ENCODE data around the gene ZNF718. TPM values are rescaled to one million over a fixed set of nuclear protein-coding genes. Genes with fewer than 3 reads are reported as not detected.
"Not testable (repeated sequence)": the region's sequence is repeated elsewhere in the genome, so short reads cannot be mapped to it uniquely, and the experiment has no call there.

The ZNF718 gene
- polyA plus RNA-seq, 1 donor: 5.2 TPM

- H3K36me3 ChIP-seq (ENCODE audit: control insufficient read depth, insufficient read depth, low read length): no peaks in the 10 kb centered on the region
- no peak for DNase-seq
- H3K27me3 ChIP-seq (ENCODE audit: control insufficient read depth, insufficient read depth, low read length): peaks cover 13% of the 10 kb centered on the region
- no peaks in the 10 kb centered on the region for H3K9me3 ChIP-seq (ENCODE audit: control insufficient read depth, low read depth, low read length)
- no peak overlapping the region for H3K4me3 ChIP-seq (ENCODE audit: low read length)
- H3K27ac ChIP-seq (ENCODE audit: low read length): no peak overlapping the region
- no peaks in the 10 kb centered on the region for H3K4me1 ChIP-seq (ENCODE audit: control insufficient read depth, insufficient read depth, low read length)
These were observed 10.2 kb upstream of the ZNF718 start for GRCh38 chr4:114149-114548.

DNA sequence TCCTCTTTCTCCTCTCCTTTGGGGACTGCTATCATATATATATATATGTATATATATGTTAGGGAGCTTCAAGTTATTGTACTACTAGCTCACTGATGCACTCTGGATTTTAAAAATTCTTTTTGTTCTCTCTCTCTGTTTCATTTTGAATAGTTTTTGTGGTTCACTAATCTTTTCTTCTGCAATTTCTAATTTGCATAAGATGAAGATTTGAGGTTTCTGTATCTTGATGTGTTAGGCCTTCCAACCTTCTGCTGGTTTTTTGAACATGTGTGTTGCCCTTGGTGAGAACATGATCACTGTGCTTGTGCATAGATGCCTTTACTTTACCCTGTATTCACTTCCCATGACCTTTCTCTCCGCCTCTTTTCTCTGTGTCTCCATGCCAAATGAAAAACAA, 7.8 kb upstream of the ZNF718 start:
- DNase-seq: no peak
- no peaks in the 10 kb centered on the region for H3K36me3 ChIP-seq (ENCODE audit: control insufficient read depth, insufficient read depth, low read length)
- no peaks in the 10 kb centered on the region for H3K27me3 ChIP-seq (ENCODE audit: control insufficient read depth, insufficient read depth, low read length)
- H3K9me3 ChIP-seq (ENCODE audit: control insufficient read depth, low read depth, low read length): no peaks in the 10 kb centered on the region
- no peaks in the 10 kb centered on the region for H3K4me1 ChIP-seq (ENCODE audit: control insufficient read depth, insufficient read depth, low read length)
- H3K4me3 ChIP-seq (ENCODE audit: low read length): no peak overlapping the region
- 100% methylated on average over 1 of the region's 1 CpG for WGBS (ENCODE audit: insufficient coverage, low lambda C conversion rate)
- no peak overlapping the region for H3K27ac ChIP-seq (ENCODE audit: low read length)

DNA sequence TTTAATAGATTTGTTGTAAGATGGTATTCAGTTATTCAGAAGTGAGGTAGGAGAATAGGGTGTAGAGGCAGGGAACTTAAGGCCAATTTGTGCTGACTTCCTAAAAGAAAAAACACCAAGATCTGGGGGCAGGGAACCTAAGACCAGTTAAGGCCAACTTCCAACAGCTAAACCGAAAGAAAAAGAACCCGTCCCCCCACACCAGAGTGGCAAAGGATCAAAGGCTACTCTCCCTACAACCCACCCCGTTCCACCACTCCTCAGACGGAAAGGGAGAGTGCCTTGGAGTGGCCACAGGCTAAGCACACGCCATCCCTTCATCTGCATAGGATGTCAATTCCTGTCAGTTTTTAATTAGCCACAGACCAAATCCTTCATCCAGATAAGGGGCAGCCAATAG, 3.7 kb upstream of the ZNF718 start:
- Histone ChIP-seq H3K4me1 (ENCODE audit: control insufficient read depth, insufficient read depth, low read length) (no peaks in the 10 kb centered on the region), H3K36me3 (ENCODE audit: control insufficient read depth, insufficient read depth, low read length) (no peaks in the 10 kb centered on the region), H3K27ac (ENCODE audit: low read length) (no peak overlapping the region), H3K27me3 (ENCODE audit: control insufficient read depth, insufficient read depth, low read length) (no peaks in the 10 kb centered on the region), H3K4me3 (ENCODE audit: low read length) (no peak overlapping the region), H3K9me3 (ENCODE audit: control insufficient read depth, low read depth, low read length) (peaks cover 9% of the 10 kb centered on the region)
- no peak for DNase-seq
- WGBS (ENCODE audit: insufficient coverage, low lambda C conversion rate): no CpG with 5 or more reads among the region's 5 CpGs

- H3K4me1 ChIP-seq (ENCODE audit: control insufficient read depth, insufficient read depth, low read length): peaks cover 3% of the 10 kb centered on the region
- peaks cover 9% of the 10 kb centered on the region for H3K9me3 ChIP-seq (ENCODE audit: control insufficient read depth, low read depth, low read length)
- DNase-seq: no peak
- H3K4me3 ChIP-seq (ENCODE audit: low read length): no peak overlapping the region
- no peaks in the 10 kb centered on the region for H3K36me3 ChIP-seq (ENCODE audit: control insufficient read depth, insufficient read depth, low read length)
- WGBS (ENCODE audit: insufficient coverage, low lambda C conversion rate): no CpG with 5 or more reads among the region's 7 CpGs
- no peak overlapping the region for H3K27ac ChIP-seq (ENCODE audit: low read length)
- H3K27me3 ChIP-seq (ENCODE audit: control insufficient read depth, insufficient read depth, low read length): no peaks in the 10 kb centered on the region
These were observed 2.8 kb upstream of the ZNF718 start for GRCh38 chr4:121408-122084.

DNA sequence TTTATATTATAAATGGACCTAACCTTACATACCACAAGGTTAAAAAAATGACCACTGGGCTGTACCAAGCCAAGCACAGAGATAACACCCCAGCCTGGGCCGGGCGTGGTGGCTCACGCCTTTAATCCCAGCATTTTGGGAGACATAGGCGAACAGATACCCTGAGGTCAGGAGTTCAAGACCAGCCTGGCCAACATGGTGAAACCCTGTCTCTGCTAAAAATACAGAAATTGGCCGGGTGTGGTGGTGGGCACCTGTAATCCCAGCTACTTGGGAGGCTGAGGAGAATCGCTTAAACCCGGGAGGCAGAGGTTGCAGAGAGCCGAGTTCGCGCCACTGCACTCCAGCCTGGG, 403 bp upstream of the ZNF718 start:
- not testable (repeated sequence) for H3K4me1 ChIP-seq (ENCODE audit: control insufficient read depth, insufficient read depth, low read length); DNase-seq; H3K27me3 ChIP-seq (ENCODE audit: control insufficient read depth, insufficient read depth, low read length)
- H3K9me3 ChIP-seq (ENCODE audit: control insufficient read depth, low read depth, low read length): peaks cover 25% of the 10 kb centered on the region
- H3K36me3 ChIP-seq (ENCODE audit: control insufficient read depth, insufficient read depth, low read length): peaks cover 21% of the 10 kb centered on the region
- no CpG with 5 or more reads among the region's 10 CpGs for WGBS (ENCODE audit: insufficient coverage, low lambda C conversion rate)
- peak overlapping the region; percentile 89 for H3K27ac ChIP-seq (ENCODE audit: low read length)
- H3K4me3 ChIP-seq (ENCODE audit: low read length): peak overlapping the region; percentile 82

DNA sequence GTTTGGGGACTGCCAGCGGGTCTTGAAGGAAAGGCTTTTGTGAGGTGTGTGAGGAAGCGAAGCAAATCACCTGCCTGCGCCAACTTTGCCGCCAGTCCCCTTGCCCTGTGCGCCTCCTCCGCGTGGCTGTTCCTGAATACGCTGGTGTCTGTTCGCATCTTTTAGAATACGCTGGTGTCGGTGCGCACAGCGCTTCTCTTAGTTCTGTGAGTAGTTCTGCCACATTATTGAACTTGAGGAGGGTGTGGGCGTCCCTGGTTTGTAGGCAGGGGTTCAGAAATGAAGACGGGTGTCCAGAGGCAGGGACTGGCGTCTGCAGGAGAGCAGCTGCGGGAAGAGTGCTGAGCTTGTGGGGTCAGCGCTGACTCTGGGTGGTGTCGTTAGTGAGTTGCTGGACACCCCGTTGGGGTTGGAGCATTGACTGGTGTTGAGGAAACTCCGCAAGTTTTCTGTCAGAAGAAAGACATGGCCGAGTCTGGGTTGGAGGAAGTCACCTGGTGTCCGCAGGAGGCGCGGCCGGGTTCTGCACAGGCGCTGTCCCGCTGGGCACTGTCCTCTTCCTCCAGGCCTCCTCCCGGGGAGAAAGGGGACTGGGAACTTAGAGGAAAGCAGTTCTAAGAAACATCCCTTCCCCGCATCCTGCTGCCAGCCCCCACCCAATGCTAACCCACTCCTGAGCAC, 930 bp downstream of the ZNF718 start:
- DNase-seq: peak; percentile 56 to 78
- H3K4me1 ChIP-seq (ENCODE audit: control insufficient read depth, insufficient read depth, low read length): peaks cover 3% of the 10 kb centered on the region
- peaks cover 33% of the 10 kb centered on the region for H3K36me3 ChIP-seq (ENCODE audit: control insufficient read depth, insufficient read depth, low read length)
- peak overlapping the region; percentile 89 for H3K27ac ChIP-seq (ENCODE audit: low read length)
- peaks cover 29% of the 10 kb centered on the region for H3K9me3 ChIP-seq (ENCODE audit: control insufficient read depth, low read depth, low read length)
- H3K27me3 ChIP-seq (ENCODE audit: control insufficient read depth, insufficient read depth, low read length): no peaks in the 10 kb centered on the region
- no CpG with 5 or more reads among the region's 30 CpGs for WGBS (ENCODE audit: insufficient coverage, low lambda C conversion rate)
- peak overlapping the region; percentile 82 for H3K4me3 ChIP-seq (ENCODE audit: low read length)

DNA sequence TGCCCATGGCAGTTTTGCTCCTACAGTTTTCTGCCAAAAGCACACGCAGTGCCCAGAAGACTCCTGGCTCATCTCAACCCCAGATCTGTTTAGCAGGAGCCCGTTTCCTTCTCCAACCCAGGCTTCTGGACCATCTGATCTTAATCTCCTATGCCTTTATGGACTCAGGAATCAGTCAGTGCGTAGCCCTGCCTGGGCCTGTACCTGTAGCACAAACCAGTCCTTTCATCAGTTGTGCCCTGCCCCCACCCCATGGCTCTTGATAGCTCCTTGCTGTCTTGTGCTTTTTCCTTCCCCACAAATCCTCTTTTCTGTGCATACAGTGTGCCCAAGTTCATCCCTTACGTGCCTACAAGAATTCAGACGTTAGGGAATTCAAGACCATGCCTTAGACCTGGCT, 1.5 kb downstream of the ZNF718 start:
- no peaks in the 10 kb centered on the region for H3K27me3 ChIP-seq (ENCODE audit: control insufficient read depth, insufficient read depth, low read length)
- DNase-seq: peak in 1 of 2 donors; percentile 46
- H3K4me1 ChIP-seq (ENCODE audit: control insufficient read depth, insufficient read depth, low read length): peaks cover 3% of the 10 kb centered on the region
- H3K9me3 ChIP-seq (ENCODE audit: control insufficient read depth, low read depth, low read length): peaks cover 29% of the 10 kb centered on the region
- peak overlapping the region; percentile 82 for H3K4me3 ChIP-seq (ENCODE audit: low read length)
- peaks cover 37% of the 10 kb centered on the region for H3K36me3 ChIP-seq (ENCODE audit: control insufficient read depth, insufficient read depth, low read length)
- H3K27ac ChIP-seq (ENCODE audit: low read length): peak overlapping the region; percentile 89
- WGBS (ENCODE audit: insufficient coverage, low lambda C conversion rate): no CpG with 5 or more reads among the region's 5 CpGs

GRCh38 chr4:132483-132882, 8.2 kb downstream of the ZNF718 start:
- Histone ChIP-seq H3K9me3 (ENCODE audit: control insufficient read depth, low read depth, low read length) (peaks cover 43% of the 10 kb centered on the region), H3K36me3 (ENCODE audit: control insufficient read depth, insufficient read depth, low read length) (peaks cover 72% of the 10 kb centered on the region)
- no CpG with 5 or more reads among the region's 1 CpG for WGBS (ENCODE audit: insufficient coverage, low lambda C conversion rate)

DNA sequence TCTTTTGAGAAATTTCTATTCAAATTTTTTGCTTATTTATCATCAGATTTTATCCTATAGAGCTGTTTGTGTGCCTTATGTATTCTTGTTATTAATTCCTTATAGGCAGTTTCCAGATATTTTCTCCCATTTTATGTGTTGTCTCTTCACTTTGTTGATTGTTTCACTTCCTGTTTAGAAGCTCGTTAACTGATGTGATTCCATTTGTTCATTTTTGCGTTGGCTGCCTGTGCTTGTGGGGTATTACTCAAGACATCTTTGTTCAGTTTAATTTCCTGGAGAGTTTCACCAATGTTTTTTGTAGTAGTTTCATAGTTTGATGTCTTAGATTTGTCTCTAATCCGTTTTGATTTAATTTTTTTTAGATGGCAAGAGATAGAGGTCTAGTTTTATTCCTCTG, 14.6 kb downstream of the ZNF718 start:
- Histone ChIP-seq H3K4me1 (ENCODE audit: control insufficient read depth, insufficient read depth, low read length) (no peaks in the 10 kb centered on the region), H3K36me3 (ENCODE audit: control insufficient read depth, insufficient read depth, low read length) (peaks cover 47% of the 10 kb centered on the region), H3K9me3 (ENCODE audit: control insufficient read depth, low read depth, low read length) (peaks cover 27% of the 10 kb centered on the region), H3K4me3 (ENCODE audit: low read length) (no peak overlapping the region), H3K27me3 (ENCODE audit: control insufficient read depth, insufficient read depth, low read length) (no peaks in the 10 kb centered on the region), H3K27ac (ENCODE audit: low read length) (no peak overlapping the region)
- 92% methylated on average over 2 of the region's 3 CpGs for WGBS (ENCODE audit: insufficient coverage, low lambda C conversion rate)
- DNase-seq: no peak

More at GRCh38 chr4:132483-132882, 8.2 kb downstream of the ZNF718 start:
- H3K27ac ChIP-seq (ENCODE audit: low read length): no peak overlapping the region
- no peaks in the 10 kb centered on the region for H3K27me3 ChIP-seq (ENCODE audit: control insufficient read depth, insufficient read depth, low read length)
- no peak for DNase-seq
- H3K4me3 ChIP-seq (ENCODE audit: low read length): no peak overlapping the region
- no peaks in the 10 kb centered on the region for H3K4me1 ChIP-seq (ENCODE audit: control insufficient read depth, insufficient read depth, low read length)

DNA sequence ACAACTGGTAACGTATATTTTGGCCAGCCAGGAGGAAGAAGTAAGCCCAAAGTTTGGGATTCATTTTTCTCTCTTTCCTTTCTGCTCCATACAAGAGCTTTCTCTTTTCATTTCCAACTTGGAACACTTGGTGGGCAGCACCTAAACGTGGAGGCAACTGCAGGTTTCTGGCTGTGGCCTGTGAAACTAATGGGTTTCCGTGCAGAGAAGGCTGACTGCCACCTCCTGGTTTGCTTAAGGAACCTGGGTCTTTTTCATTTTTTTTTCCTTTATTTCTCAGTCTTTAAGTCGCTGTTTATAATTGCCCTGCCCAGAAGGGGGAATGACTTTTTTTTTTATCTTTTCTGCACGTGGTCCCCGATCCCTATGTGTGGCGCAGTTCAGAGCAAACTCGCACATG, 15.4 kb downstream of the ZNF718 start:
- no peak for DNase-seq
- Histone ChIP-seq H3K9me3 (ENCODE audit: control insufficient read depth, low read depth, low read length) (peaks cover 27% of the 10 kb centered on the region), H3K36me3 (ENCODE audit: control insufficient read depth, insufficient read depth, low read length) (peaks cover 43% of the 10 kb centered on the region), H3K27ac (ENCODE audit: low read length) (no peak overlapping the region), H3K27me3 (ENCODE audit: control insufficient read depth, insufficient read depth, low read length) (no peaks in the 10 kb centered on the region), H3K4me3 (ENCODE audit: low read length) (no peak overlapping the region), H3K4me1 (ENCODE audit: control insufficient read depth, insufficient read depth, low read length) (no peaks in the 10 kb centered on the region)
- WGBS (ENCODE audit: insufficient coverage, low lambda C conversion rate): 95% methylated on average over 3 of the region's 8 CpGs

- no peak overlapping the region for H3K27ac ChIP-seq (ENCODE audit: low read length)
- no peaks in the 10 kb centered on the region for H3K27me3 ChIP-seq (ENCODE audit: control insufficient read depth, insufficient read depth, low read length)
- H3K9me3 ChIP-seq (ENCODE audit: control insufficient read depth, low read depth, low read length): peaks cover 43% of the 10 kb centered on the region
- H3K4me3 ChIP-seq (ENCODE audit: low read length): no peak overlapping the region
- 100% methylated on average over 1 of the region's 1 CpG for WGBS (ENCODE audit: insufficient coverage, low lambda C conversion rate)
- H3K4me1 ChIP-seq (ENCODE audit: control insufficient read depth, insufficient read depth, low read length): no peaks in the 10 kb centered on the region
- peak in 1 of 2 donors; percentile 0 for DNase-seq
- H3K36me3 ChIP-seq (ENCODE audit: control insufficient read depth, insufficient read depth, low read length): peaks cover 13% of the 10 kb centered on the region
These were observed 22.3 kb downstream of the ZNF718 start for GRCh38 chr4:146621-147020.
